CD4-positive, alpha-beta T cell treated with Interleukin-15 for 4 hours (primary cell): ENCODE data around the gene RIC1.
"Not testable (repeated sequence)": the region's sequence is repeated elsewhere in the genome, so short reads cannot be mapped to it uniquely, and the experiment has no call there.

Source experiments
- DNase-seq: peaks from one replicate; pipeline ENCODE4 v3.0.0-alpha.2; 2020; ENCODE audit warnings: low spot score

Gene RIC1

DNA sequence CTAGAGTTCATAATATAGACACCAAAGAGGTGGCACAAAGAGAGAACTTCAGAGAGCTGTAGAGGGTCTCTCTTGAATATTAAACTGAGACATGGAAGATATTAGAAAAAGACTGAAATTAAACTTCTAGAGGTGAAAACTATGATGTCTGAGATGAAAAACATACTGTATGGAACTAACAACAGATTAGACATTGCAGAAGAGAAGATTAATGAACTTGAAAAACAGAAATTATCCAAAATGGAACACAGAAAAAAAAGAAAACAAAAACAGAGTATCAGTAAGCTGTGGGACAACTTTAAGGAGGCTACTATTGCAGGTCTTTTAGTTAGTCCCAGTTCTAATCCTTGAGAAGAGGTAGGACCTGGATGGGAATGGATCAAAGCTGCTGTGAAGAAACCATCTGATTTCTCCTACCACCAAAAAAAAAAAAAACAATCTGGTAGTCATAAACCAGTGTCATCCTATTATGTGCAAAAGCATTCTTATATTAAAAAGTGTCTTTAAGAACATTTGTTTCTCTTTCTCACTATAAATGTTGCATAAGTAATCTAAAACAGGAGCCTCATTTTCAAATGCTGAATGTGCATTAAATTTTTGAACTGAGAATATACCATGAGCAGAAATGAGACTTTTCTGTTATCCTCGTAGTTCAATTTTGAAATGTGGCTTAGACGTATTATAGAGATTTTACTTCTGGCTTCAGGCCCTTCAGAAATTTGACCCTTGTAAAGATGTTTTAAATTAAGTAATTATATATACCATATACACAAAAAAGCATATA lies 107.8 kb downstream of the RIC1 start:
- no peak for DNase-seq

DNA sequence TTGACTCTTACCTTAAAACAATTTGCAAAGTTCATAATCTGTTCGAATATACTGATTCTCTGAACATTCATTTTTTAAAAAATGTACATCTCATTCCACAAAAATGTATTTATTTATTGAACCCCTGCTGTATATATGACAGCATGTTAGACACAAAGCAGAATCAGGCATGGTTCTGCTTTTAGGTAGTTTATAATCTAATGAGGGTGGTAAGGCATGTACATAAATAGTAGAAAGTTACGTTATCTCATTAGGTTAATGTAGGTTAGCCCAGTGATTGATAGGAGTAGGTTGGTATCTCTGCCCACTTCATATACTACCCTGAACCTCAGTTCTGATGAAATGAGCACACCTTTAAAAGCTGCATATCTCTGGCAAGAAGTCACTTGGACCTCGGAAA lies 114.2 kb downstream of the RIC1 start:
- DNase-seq = no peak

DNA sequence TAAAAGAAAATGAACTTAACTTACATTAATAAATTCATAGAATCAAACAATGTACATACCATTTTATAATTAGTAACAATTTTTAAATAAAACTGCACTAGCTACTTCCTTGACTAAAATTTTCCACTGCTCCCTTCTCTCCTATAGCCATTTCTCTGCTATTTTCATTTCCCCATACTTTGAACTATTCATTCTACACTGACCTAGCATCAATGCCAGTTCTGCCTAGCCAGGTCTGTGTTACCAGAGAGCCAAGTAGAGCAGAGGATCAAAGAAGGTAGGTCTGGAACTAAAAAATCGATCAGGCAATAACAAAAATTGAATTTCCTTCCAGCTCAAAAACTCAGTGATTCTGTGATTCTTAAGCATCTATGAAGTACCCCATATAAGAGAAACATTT lies 119.5 kb downstream of the RIC1 start:
- DNase-seq = no peak

DNA sequence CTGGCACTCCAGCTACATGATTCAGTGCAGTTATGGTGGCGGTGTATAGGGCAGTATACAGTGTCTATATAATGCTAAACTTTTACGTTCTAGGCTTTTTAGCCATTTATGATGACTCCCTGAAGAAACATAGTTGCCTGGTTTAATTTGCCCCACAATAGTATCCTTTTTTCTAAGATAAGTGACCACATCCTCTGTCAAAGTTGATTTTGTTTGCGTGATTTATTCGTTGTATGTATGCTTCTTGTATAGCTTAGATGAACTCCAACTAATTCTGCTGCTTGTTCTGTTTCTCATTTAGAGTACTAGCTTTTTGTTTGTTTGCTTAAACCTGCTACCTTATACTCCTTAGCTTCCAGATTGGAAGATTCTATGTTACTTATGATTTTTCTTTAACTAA lies 120.4 kb downstream of the RIC1 start:
- DNase-seq = no peak

DNA sequence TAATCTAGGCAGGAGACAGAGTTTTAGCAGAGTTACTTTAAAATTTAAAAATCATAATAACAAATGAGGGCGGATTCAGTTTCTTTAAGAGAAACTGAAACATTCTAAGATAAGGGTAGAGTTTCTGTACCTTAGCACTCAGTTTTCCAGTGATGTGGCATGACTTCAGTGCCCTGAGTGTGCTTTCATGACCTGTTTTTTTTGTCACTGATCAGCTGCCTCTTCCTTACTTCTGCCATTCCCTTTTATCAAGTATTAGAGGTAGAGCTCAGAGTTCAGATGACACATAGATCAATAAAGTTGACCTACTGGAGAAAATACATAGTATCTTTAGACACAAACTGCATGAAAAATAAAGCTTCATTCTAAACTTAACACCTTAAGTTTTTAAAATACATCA lies 121.7 kb downstream of the RIC1 start:
- no peak for DNase-seq

DNA sequence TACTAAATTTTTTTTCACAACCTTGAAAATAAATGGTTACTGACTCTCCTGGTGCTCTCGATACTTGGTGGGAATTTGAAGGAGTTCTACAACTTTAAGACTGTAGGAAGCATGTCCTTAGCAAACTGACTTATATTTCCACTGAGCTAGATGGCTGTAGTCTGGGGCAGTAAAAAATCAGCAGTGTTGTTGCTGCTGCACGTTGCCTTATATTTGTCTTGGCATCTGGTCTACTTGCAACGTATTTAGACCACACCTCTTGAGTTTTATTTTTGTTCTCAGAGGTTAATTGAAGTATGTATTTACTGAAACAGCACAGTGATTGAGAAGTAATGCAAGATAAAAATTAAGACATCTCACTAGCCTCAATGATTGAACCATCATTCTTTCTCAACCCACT lies 127.7 kb downstream of the RIC1 start:
- DNase-seq = no peak

DNA sequence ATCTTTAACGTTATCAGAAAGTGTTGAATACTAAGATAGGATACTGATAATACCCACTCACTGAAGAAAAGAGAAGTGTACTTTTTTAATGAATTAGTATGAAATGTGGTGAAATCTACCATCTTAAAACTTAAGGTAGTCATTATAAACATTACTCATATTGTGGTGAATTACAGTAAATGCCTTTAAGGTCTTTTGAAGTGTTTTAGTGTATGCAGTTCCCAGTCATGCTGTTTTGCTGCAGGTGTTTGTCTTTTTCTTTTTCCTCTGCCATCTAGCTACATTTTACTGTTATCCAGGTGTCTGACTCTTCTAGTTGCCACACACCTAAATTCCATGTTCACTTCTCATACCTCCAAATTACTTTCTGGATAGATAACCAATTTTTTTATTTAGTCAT lies 131.4 kb downstream of the RIC1 start:
- no peak for DNase-seq

DNA sequence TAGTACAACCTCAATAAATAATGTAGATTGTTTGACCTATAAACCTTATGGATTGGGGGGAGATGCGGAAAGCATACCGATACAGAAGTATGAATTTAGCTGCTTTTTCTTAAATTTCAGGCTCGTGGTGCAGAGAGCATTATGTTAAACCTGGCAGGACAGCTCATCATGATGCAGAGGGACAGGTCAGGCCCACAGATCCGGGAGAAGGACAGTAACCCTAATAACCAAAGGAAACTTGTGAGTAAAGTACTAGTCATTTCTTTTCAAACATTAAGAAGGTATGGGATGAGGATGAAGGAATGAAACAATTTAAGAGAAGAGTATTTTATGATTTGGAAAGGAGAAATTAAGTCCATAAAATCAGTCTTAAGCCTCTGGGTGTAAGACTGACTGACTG lies 133.5 kb downstream of the RIC1 start:
- no peak for DNase-seq

DNA sequence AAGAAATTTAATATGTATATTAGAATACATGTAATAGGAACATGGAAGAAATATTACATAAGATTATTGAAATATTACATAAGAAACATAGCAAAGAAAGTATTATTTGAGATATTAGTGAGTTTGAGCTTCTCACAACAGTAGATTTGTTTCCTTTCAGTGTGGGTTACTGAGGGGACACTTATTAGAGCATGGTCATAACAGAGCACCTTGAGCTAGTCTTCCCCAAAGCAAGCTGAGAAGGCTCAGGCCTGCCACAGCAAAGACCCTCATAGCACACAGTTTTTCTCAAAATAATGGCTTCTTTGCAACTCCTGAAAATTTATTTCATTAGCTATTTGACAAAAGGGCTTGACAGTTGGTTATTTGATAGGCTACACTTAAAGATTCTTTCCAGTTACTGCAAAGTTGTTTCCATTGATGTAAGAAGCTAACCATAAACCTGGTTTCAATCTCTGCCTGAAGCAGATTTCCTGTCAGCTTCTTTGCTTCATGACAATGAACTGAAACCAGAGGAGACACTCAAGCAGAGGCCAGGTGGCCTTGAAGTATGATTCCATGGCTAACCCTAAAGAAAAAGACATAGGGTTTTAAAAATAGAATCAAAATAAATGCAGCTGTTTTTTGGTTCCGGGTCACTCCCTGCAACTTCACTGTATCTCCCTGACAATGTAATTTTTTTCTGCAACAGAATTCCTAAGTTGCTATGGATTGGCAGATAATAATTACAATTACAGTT lies 135.4 kb downstream of the RIC1 start:
- no peak for DNase-seq

DNA sequence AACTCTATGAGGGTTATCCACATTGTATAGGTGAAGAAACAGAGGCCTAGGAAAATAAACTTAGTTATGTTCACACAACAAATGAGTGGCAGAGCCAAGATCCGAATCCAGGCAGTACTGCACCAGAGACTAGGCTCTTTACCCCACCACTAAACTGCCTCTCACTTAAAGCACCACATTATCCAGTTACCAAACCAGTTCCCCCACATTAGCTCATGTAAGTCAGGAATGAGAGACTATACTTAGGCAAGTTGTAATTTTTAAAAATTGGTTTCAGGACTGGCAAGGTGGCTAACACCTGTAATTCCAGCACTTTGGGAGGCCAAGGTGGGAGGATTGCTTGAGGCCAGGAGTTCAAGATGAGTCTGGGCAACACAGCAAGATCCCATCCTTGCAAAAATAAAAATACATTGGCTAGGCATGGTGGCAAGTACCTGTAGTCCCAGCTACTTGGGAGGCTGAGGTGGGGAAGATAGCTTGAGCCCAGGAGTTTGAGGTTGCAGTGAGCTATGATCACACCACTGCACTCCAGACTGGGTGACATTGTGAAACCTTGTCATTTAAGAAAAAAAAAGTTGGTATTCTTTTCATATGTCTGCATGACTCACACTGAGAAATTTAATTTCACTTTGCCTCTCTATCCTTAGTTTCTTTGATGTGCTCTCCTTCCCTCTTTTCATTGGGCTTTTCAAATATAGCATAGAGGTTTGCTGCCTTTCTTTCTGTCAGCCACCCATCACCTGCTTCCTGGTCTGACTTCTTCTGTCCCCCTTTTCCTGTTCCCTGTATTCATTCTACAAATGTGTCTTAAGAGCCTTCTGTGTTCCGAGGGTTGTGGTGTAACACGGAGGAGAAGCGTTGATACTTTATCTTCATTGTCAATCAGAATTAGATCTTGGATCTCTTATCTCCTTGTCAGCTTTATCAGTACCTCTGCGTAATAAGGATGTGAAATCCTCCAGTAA lies 139.3 kb downstream of the RIC1 start:
- no peak for DNase-seq

DNA sequence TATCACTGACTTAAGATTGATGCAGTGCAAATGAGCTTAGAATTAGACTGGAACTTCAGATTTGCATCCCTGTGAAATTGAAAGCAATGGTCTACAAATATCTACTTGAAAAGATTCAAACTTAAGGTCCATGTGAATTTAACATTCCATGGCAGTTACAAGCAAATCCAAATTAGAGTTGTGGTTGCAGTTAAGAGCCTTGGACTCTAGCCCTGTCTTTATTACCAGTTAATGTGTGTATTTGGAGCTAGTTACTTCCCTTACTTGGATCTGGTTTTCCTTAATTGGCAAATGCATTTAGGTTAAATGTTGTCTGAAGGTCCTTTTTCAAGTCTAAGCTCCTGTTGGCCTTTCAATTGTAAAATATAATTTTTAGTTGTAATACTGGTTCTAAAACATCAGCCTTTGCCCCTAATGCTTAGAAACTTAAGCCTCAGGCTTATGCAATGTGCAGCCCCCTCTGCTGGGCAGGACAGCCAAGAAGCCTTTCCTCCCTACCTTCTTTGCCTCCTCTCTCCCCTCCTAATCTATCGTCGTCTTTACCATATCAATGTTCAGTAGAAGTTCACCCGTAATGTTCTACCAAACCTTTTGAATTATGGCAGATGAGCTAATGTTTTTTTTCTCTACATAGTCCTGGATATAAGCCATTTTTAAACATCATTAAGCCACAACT lies 144.6 kb downstream of the RIC1 start:
- no peak for DNase-seq

DNA sequence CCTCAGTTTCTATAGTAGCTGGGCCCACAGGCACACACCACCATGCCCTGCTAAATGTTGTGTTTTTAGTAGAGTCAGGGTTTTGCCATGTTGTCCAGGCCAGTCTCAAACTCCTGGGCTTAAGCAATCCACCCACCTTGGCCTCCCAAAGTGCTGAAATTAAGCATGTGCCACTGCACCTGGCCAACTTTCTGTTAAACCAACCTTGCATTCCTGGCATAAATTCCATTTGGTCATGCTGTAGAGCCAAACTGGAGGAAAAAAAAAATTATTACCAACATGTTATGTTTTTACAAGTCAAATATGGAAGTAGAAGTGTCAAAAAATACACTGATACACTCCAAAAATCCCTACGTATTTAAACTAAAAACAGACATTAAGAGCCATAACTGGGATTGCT lies 149.9 kb downstream of the RIC1 start:
- no peak for DNase-seq

DNA sequence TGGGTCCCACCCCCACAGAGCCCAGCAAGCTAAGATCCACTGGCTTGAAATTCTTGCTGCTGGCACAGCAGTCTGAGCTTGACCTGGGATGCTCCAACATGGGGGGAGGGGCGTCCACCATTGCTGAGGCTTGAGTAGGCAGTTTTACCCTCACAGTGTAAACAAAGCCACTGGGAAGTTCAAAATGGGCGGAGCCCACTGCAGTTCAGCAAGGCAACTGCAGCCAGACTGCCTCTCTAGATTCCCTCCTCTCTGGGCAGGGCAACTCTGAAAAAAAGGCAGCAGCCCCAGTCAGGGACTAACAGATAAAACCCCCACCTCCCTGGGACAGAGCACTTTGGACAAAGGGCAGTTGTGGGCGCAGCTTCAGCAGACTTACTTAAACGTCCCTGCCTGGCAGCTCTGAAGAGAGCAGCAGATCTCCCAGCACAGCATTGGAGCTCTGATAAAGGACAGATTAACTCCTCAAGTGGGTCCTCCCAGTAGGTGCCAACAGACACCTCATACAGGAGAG lies 150.9 kb downstream of the RIC1 start:
- not testable (repeated sequence) for DNase-seq

DNA sequence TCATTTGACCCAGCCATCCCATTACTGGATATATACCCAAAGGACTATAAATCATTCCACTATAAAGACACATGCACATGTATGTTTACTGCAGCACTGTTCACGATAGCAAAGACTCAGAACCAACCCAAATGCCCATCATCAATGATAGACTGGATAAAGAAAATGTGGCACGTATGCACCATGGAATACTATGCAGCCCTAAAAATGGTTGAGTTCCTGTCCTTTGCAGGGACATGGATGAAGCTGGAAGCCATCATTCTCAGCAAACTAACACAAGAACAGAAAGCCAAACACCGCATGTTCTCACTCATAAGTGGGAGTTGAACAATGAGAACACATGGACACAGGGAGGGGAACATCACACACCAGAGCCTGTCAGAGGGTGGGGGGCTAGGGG lies 154.5 kb downstream of the RIC1 start:
- DNase-seq = not testable (repeated sequence)

DNA sequence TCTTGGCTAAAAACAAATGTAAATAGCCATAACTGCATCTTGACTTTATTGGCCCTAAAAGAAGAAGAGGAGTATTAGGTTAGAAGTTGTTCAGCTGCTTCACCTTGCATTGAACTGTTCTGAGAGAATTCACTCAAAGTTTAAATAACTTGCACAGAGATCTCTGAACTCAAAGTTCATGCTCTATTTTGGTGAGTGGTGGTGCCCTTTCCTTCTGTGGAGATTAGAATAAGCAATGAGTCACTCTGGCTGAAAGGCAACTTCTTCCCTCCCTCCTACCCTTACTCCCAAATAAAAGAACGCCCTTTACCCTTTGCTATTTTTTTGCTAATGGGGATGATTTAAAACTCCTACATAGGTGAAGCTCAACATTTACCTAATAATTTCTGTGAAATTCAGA lies 155.1 kb downstream of the RIC1 start:
- no peak for DNase-seq

DNA sequence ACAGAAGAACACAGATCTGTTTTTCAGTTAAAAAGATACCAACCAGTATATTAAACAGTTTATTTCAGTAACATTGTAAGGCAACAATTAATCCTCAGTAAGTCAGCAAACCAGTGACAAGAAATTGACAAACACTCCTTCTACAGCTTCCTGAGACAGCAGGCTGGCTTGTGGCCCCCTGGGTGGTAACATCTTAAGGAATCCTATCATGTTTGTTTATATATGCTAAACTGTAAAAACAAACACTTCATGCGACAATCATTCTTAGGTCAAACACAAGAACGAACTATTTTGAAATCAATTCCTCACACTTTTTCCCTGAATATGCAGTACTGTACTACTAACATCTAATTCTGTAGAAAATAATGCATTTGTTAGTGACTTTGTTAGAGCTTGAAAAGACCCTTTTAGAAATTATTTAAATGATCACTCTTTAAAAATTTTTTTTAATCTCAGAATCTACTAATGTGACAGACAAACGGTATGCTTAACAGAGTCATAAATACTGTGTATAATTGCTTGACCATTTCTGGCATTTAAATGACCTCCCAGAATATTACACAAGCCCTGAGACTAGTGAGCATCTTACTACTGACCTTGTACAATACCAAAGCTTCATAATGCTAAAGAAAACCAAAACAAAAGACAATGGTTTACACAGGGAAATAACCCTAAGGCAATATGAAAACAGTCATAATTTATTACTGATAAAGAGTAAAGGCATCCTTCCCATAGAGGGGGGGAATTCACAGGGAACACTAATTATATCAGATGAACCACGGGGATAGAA lies 155.8 kb downstream of the RIC1 start:
- no peak for DNase-seq

DNA sequence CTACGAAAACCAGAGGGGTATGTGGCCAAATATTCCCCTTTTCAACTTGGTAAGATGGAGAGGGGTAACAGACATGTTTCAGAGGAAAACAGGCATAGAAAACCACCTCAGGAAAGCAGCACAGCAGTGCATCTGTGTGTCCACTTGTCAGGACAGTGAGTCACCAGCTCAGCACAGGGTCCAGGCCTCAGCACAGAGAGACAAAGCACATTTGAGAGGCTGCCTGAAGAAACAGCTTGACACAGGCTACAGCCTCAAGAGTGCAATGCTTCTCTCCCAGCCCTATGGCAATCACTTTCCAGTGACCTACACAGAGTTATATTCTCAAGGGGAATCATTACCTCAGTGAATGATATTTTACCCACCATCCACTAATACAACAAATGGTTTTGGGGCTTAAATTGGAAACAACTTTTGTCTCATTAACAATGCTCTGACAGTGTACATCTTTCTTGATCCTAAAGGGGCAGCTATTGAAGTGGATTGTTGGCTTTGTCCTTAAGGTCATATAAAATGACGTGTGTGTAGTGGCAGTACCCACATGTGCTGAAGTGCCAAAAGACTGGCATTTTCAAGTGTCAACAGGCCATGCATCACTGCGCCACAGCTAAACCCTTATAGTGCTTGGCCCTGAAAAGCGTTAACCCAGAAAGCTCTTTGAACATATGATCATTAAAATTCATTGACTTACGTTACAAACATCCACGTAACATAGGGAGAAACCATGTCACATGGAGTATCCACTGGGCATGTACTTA lies 157.6 kb downstream of the RIC1 start:
- DNase-seq = no peak

DNA sequence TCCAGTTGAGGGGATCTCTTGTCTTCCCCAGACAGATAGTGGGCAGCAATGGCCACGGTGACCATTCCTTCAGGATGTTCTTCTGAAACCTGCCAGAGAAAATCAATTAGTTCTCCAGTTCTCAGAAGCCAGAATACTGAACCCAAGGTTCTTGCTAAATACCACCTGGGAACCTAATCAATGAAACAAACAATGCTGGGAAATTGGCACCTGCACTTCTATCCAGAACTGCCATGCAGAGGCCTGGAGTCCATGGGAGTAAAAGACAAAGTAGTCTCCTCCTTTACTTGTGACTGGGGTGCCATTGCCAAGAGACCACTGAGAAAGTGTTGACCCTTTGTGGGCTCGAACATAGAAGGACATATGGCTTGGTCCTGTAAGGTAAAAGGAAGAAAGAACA lies 158.3 kb downstream of the RIC1 start:
- DNase-seq = no peak

DNA sequence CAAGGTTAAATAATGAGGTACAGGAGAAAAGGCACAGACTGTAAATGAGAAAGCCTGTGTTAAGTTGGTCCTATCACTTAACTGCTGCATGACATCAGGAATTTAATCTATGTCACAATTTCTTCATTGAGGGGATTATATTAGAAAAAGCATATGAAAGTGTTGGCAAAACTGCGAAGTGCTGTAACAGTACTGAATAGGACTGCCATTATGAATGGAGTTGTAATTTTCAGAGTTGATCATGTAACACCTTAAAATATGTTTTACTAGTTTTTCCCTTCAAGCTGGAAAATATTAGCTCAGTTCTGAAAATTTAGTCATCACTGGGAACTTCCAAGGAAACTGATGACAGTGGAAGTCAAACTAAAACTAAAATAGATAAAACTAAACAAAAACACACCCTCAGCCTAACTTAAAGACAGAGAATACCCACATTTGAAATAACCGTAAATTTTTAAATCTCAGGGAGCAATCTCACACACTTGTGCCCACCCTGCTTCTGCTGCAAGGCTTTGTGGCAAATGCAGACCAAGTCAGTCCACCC lies 158.9 kb downstream of the RIC1 start:
- DNase-seq = no peak

DNA sequence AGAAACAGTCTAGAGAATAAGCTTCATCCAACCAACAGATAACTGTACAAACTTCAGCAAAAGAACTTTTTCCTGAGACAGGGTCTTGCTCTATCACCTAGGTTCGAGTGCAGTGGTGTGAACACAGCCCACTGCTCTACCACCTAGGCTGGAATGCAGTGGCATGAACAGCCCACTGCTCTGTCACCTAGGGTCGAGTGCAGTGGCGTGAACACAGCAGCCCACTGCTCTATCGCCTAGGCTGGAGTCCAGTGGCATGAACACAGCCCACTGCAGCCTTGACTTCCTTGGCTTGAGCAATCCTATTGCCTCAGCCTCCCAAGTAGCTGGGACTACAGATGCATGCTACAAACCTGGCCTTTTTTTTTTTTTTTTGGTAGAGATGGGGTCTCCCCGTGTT lies 160.6 kb downstream of the RIC1 start:
- DNase-seq = no peak
